ENCODE data around the gene MAGI2. TPM values are rescaled to one million over a fixed set of nuclear protein-coding genes. Genes with fewer than 3 reads are reported as not detected.

MAGI2 gene
- total RNA-seq, 1 donor from 2014 or later: 13.3 TPM

- TF ChIP-seq CTCF (conservative IDR thresholded peaks at IDR 0.05): no peak
- Mint-ChIP-seq H3K4me1 (ENCODE audit: unreplicated experiment) (peaks cover 14% of the 10 kb centered on the region), H3K36me3 (no peaks in the 10 kb centered on the region), H3K27me3 (no peaks in the 10 kb centered on the region), H3K4me3 (no peak overlapping the region), H3K27ac (no peak overlapping the region), H3K9me3 (no peaks in the 10 kb centered on the region)
- no peak for DNase-seq (ENCODE audit: extremely low spot score, unreplicated experiment)
Observed at GRCh38 chr7:79401254-79401653, 52.2 kb downstream of the MAGI2 start.

- Mint-ChIP-seq H3K4me3 (no peak overlapping the region), H3K27ac (no peak overlapping the region), H3K36me3 (no peaks in the 10 kb centered on the region), H3K4me1 (ENCODE audit: unreplicated experiment) (peaks cover 17% of the 10 kb centered on the region), H3K9me3 (no peaks in the 10 kb centered on the region), H3K27me3 (no peaks in the 10 kb centered on the region)
- no peak for TF ChIP-seq CTCF (conservative IDR thresholded peaks at IDR 0.05)
- DNase-seq (ENCODE audit: extremely low spot score, unreplicated experiment): no peak
Observed at GRCh38 chr7:79400222-79400621, 53.2 kb downstream of the MAGI2 start.

DNA sequence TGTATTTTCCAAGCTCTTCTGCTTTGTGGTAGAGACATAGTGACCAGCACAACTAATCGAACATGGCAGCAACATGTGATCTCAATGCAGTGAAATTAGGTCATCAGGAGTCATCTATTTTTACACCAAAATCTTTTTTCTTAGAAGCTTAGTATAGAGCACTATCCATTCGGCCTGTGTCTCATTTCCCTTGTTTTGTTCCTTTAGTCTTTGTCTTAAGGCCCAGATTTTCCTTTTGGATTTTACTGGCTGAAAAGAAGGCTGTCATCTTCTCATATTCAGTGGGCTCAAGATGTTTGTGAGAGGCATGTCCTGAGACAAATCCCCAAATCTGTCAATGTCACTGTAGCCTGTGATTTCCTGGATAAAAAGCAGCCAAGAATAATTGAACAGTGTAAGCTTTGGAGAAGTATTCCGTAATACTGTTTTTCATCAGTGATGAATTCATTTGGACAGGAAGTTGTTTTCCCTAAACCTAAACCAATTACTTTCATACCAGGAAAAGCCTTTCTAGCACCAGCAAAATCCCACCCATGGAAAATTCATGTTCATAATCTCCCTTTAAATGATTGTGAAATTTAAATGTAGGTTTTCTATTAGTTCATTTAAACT lies 55.2 kb downstream of the MAGI2 start:
- H3K4me3 Mint-ChIP-seq: no peak overlapping the region
- H3K4me1 Mint-ChIP-seq (ENCODE audit: unreplicated experiment): peaks cover 17% of the 10 kb centered on the region
- DNase-seq (ENCODE audit: extremely low spot score, unreplicated experiment): no peak

DNA sequence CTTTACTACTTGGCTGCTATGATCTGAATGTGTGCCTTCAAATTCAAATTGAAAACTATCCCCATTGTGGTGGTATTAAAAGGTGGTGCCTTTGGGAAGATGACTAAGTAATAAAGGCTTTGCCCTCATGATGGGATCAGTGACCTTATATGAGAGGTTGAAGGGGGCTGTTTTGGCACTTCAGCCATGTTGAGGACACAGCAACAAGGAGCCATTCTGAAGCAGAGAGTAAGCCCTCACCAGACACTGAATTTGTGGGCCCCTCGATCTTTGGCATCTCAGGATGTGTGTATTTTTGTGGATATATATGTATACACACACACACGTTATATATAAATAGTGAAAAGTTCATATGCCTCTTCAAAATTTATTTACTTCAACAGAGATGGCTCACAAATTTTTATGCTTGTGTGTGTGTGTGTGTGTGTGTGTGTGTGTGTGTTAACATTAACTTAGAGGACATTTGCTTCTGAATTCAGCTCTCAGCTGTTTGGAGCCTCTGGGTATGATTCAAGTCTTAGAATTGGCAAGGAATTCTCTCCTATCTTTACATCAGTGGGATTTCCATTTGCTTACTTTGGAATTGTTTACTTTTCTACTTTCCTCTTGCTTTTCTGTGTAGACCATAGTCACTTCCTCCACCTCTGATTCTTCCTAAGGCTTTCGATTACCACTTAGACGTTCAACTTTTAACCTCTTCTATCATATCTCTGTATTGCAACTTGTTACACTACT lies 66.6 kb downstream of the MAGI2 start:
- no peaks in the 10 kb centered on the region for H3K27me3 Mint-ChIP-seq
- no peaks in the 10 kb centered on the region for H3K4me1 Mint-ChIP-seq (ENCODE audit: unreplicated experiment)
- no peaks in the 10 kb centered on the region for H3K36me3 Mint-ChIP-seq
- no peak for DNase-seq (ENCODE audit: extremely low spot score, unreplicated experiment)
- no peak overlapping the region for H3K27ac Mint-ChIP-seq
- H3K9me3 Mint-ChIP-seq: no peaks in the 10 kb centered on the region
- no peak for TF ChIP-seq CTCF (conservative IDR thresholded peaks at IDR 0.05)
- H3K4me3 Mint-ChIP-seq: no peak overlapping the region

More for the DNA sequence above, 55.2 kb downstream of the MAGI2 start:
- Mint-ChIP-seq H3K36me3 (no peaks in the 10 kb centered on the region), H3K27me3 (no peaks in the 10 kb centered on the region), H3K9me3 (no peaks in the 10 kb centered on the region), H3K27ac (no peak overlapping the region)
- TF ChIP-seq CTCF (conservative IDR thresholded peaks at IDR 0.05): no peak

- Mint-ChIP-seq H3K36me3 (no peaks in the 10 kb centered on the region), H3K9me3 (no peaks in the 10 kb centered on the region), H3K27me3 (no peaks in the 10 kb centered on the region), H3K27ac (no peak overlapping the region), H3K4me3 (no peak overlapping the region), H3K4me1 (ENCODE audit: unreplicated experiment) (no peaks in the 10 kb centered on the region)
- TF ChIP-seq CTCF (conservative IDR thresholded peaks at IDR 0.05): no peak
- DNase-seq (ENCODE audit: extremely low spot score, unreplicated experiment): no peak
Observed at GRCh38 chr7:79381921-79382320, 71.5 kb downstream of the MAGI2 start.
